ENCODE data around the gene CDO1.

DNA sequence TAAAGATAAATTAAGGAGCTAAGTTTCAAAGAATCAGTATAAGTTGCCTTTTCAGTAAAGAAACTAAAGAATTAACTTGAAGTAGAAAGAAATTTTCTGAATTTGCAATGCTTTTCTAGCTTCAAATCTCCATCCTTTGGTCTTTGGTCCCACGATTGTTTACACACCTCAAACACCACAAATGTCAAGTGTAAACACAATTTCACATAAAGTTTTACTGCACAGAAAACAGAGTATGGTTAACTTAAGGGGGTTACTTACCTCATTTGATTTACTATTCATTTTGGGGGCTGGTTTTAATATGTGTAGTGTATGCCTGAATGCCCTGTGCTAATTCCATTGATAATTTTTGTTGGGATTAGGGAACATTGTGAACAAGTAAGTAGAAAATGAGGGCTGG is 4.1 kb downstream of the CDO1 start:
- TF ChIP-seq POLR2A (IDR thresholded peaks at IDR 0.05): no peak
- TF ChIP-seq, protein P1, sequence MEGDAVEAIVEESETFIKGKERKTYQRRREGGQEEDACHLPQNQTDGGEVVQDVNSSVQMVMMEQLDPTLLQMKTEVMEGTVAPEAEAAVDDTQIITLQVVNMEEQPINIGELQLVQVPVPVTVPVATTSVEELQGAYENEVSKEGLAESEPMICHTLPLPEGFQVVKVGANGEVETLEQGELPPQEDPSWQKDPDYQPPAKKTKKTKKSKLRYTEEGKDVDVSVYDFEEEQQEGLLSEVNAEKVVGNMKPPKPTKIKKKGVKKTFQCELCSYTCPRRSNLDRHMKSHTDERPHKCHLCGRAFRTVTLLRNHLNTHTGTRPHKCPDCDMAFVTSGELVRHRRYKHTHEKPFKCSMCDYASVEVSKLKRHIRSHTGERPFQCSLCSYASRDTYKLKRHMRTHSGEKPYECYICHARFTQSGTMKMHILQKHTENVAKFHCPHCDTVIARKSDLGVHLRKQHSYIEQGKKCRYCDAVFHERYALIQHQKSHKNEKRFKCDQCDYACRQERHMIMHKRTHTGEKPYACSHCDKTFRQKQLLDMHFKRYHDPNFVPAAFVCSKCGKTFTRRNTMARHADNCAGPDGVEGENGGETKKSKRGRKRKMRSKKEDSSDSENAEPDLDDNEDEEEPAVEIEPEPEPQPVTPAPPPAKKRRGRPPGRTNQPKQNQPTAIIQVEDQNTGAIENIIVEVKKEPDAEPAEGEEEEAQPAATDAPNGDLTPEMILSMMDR (IDR thresholded peaks at IDR 0.05): no peak

Measured in heart left ventricle (tissue), 13 donors.